Left ventricle myocardium inferior (tissue), 1 donor: ENCODE results near the gene PSMB7. TPM values are rescaled to one million over a fixed set of nuclear protein-coding genes. Genes with fewer than 3 reads are reported as not detected.
A peak's percentile ranks its signal among the peaks of the same experiment; 100 is the strongest.

ENCODE experiments used
- DNase-seq: peaks from one replicate; pipeline ENCODE4 v3.0.0-alpha.2; 2020
- H3K27ac ChIP-seq: fragments of 200-600 bp; replicated peaks from 2 replicates; pipeline ENCODE4 v1.8.0; 2021
- H3K27me3 ChIP-seq: fragments of 200-600 bp; 2 replicates; pipeline ENCODE4 v1.8.0; 2021; ENCODE audit warnings: low read depth
- H3K36me3 ChIP-seq: fragments of 200-600 bp; 2 replicates; pipeline ENCODE4 v1.8.0; 2021
- H3K4me1 ChIP-seq: fragments of 200-600 bp; 2 replicates; pipeline ENCODE4 v1.8.0; 2021
- H3K4me3 ChIP-seq: fragments of 200-600 bp; 2 replicates; pipeline ENCODE4 v1.8.0; 2021; ENCODE audit warnings: mild to moderate bottlenecking, moderate library complexity
- H3K9me3 ChIP-seq: fragments of 200-600 bp; replicated peaks from 2 replicates; pipeline ENCODE4 v1.8.0; 2021
- intact Hi-C: fragments of 100-400 bp; cut with micrococcal nuclease; formaldehyde crosslinking; loops from one replicate; pipeline ENCODE4 v1.11.0; 2022
- total RNA-seq: library from RNA; stranded (reverse); fragmentation: NEBNext Ultra II Directional; extraction: Animal tissue kit (Norgen Biotek cat#: 25700); gene quantifications from one replicate; pipeline ENCODE4 v1.2.1, GENCODE V29; 2021
- TF ChIP-seq, protein P1 (sequence below): fragments of 200-600 bp; IDR thresholded peaks from 2 replicates; pipeline ENCODE4 v1.8.0; 2021; ENCODE audit warnings: antibody characterized with exemption, mild to moderate bottlenecking, borderline replicate concordance
- donor health status: DM: no; HTN: yes; CAD: no; lungs with severe emphysema.

PSMB7 gene
- total RNA-seq, 1 donor from 2014 or later, result 159 TPM

- TF ChIP-seq, protein P1, sequence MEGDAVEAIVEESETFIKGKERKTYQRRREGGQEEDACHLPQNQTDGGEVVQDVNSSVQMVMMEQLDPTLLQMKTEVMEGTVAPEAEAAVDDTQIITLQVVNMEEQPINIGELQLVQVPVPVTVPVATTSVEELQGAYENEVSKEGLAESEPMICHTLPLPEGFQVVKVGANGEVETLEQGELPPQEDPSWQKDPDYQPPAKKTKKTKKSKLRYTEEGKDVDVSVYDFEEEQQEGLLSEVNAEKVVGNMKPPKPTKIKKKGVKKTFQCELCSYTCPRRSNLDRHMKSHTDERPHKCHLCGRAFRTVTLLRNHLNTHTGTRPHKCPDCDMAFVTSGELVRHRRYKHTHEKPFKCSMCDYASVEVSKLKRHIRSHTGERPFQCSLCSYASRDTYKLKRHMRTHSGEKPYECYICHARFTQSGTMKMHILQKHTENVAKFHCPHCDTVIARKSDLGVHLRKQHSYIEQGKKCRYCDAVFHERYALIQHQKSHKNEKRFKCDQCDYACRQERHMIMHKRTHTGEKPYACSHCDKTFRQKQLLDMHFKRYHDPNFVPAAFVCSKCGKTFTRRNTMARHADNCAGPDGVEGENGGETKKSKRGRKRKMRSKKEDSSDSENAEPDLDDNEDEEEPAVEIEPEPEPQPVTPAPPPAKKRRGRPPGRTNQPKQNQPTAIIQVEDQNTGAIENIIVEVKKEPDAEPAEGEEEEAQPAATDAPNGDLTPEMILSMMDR, result no peak
Measured at GRCh38 chr9:124347206-124347967, 67.9 kb downstream of the PSMB7 start.

GRCh38 chr9:124346347-124347163 lies 68.7 kb downstream of the PSMB7 start:
- H3K27ac ChIP-seq, result no peak overlapping the region
- intact Hi-C loops, result no loop called here
- H3K36me3 ChIP-seq, result peaks cover 62% of the 10 kb centered on the region
- H3K4me1 ChIP-seq, result peaks cover 18% of the 10 kb centered on the region
- TF ChIP-seq, protein P1, result no peak
- no peaks in the 10 kb centered on the region for H3K27me3 ChIP-seq
- no peaks in the 10 kb centered on the region for H3K9me3 ChIP-seq
- DNase-seq, result peak; percentile 12
- H3K4me3 ChIP-seq, result no peak overlapping the region

More at GRCh38 chr9:124347206-124347967, 67.9 kb downstream of the PSMB7 start:
- peak; percentile 11 for DNase-seq
- intact Hi-C loops, result no loop called here
- Histone ChIP-seq H3K9me3 (no peaks in the 10 kb centered on the region), H3K27me3 (no peaks in the 10 kb centered on the region), H3K27ac (no peak overlapping the region), H3K36me3 (peaks cover 70% of the 10 kb centered on the region), H3K4me3 (no peak overlapping the region), H3K4me1 (peaks cover 13% of the 10 kb centered on the region)

DNA sequence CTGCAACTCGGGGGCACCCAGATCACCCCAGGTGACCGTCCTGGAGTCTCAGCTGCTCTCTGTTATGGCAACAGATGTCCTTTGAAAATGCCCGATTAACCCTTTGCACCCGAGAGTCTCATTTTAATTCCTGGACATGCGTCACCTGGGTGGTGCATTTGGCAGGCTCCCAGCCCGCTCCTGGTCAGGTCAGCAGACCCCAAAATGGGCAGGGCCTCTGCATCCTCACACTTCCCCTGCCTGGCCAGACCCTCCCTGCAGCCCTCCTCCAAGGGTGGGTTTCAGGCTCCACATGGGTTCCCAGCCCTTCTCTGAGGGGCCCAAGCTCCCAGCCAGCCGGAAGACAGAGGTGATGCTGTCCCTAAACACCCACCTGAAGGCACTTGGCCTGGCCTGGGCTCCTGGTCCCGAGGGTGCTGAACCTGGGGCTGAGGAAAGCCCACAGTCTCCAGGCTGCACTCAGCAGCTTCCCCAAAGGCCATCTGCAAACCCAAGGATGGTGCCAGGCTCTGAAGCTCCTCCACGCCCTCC lies 69.4 kb downstream of the PSMB7 start:
- intact Hi-C loops, result no loop called here
- Histone ChIP-seq H3K27ac (no peak overlapping the region), H3K36me3 (peaks cover 54% of the 10 kb centered on the region), H3K9me3 (no peaks in the 10 kb centered on the region), H3K4me1 (peaks cover 18% of the 10 kb centered on the region), H3K27me3 (no peaks in the 10 kb centered on the region), H3K4me3 (no peak overlapping the region)
- TF ChIP-seq, protein P1, result no peak
- DNase-seq, result peak; percentile 13

DNA sequence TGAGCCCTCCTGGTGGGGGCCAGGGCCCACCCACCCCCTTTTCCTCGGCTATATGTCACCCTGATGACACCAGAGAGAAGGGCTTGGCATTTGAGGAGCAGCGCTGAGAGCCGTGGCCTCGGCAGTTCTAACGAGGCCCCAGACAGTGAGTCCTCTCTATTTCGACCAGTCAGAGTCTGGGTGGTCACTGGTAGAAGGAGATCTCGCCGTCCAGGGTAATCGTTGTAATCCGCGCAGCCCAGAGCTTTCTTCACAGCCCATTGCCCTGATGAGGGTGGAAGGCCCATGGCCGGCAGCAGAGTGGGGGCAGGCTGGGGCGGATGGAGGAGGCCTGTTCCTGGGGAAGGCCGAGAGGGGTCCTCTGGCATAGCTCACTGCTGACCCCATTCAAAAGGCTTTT lies 70.2 kb downstream of the PSMB7 start:
- H3K4me3 ChIP-seq, result no peak overlapping the region
- peaks cover 18% of the 10 kb centered on the region for H3K4me1 ChIP-seq
- intact Hi-C loops, result no loop called here
- H3K36me3 ChIP-seq, result peaks cover 47% of the 10 kb centered on the region
- TF ChIP-seq, protein P1, result no peak
- no peaks in the 10 kb centered on the region for H3K9me3 ChIP-seq
- no peak for DNase-seq
- no peaks in the 10 kb centered on the region for H3K27me3 ChIP-seq
- no peak overlapping the region for H3K27ac ChIP-seq

DNA sequence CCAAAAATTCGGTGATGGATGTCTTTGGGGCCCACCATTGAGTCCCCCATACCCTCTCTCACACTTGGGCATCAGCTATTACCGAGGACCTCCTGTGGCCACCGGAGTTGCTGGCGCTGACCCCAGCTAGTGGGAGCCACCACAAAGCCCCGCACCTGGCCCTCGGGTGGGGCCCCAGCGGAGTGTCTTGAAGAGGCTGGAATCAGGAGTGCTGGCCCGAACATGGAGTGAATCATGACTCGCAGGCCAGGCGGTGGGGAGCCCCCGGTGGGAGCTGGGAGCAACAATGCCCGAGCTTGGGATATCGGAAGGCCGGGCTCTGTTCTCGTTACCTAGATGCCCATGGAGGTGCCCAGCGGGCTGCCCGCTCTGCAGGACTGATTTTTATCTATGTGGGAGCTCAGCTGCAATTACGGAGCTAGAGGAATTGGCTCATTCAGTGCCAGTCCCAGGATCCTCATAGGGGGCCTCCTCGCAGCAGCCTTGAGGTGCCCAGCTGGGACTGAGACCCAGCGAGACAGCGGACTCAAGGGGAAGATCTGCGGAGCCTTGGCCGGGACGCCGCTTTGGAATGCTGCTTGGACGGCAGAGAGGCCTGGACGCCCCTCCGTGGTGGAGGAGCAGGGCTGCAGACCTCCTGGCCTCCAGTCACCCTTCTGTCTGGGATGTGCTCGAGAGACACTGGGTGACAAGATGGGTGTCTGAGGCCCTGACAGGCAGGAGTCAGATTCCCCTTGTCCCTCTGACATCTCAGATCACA lies 70.8 kb downstream of the PSMB7 start:
- Histone ChIP-seq H3K4me3 (no peak overlapping the region), H3K27ac (no peak overlapping the region), H3K27me3 (no peaks in the 10 kb centered on the region), H3K4me1 (peaks cover 18% of the 10 kb centered on the region), H3K36me3 (peaks cover 41% of the 10 kb centered on the region), H3K9me3 (no peaks in the 10 kb centered on the region)
- intact Hi-C loops, result no loop called here
- peak; percentile 15 for DNase-seq
- TF ChIP-seq, protein P1, result no peak
